Bronchial epithelial cell (primary cell): ENCODE measurements around the gene SLC7A6. TPM values are rescaled to one million over a fixed set of nuclear protein-coding genes. Genes with fewer than 3 reads are reported as not detected.
A peak's percentile ranks its signal among the peaks of the same experiment; 100 is the strongest.

Source experiments
- DNase-seq: peaks from one replicate; pipeline ENCODE4 v3.0.0-alpha.2; 2010; ENCODE audit warnings: low read depth
- FAIRE-seq: peaks from 2 replicates; lab custom pipeline; 2011; peaks lifted over from hg19 to GRCh38; lab: Jason Lieb, UNC
- H3K27me3 ChIP-seq: 2 replicates; pipeline ENCODE4 v1.5.1; 2011; ENCODE audit warnings: low read length; ENCODE audit not compliant: control insufficient read depth, insufficient read depth
- H3K36me3 ChIP-seq: 2 replicates; pipeline ENCODE4 v1.5.1; 2011; ENCODE audit warnings: low read length; ENCODE audit not compliant: control insufficient read depth, insufficient read depth
- H3K4me3 ChIP-seq: 2 replicates; pipeline ENCODE4 v1.5.1; 2011; ENCODE audit warnings: mild to moderate bottlenecking, low read depth, low read length, control low read depth
- CTCF ChIP-seq: IDR thresholded peaks from 2 replicates; pipeline ENCODE4 v1.5.1; 2011; ENCODE audit warnings: mild to moderate bottlenecking, moderate library complexity, low read length, control low read depth, inconsistent platforms; ENCODE audit not compliant: insufficient read depth, severe bottlenecking
- total RNA-seq: library from RNA; depleted of rRNA; stranded (reverse); fragments of >200 nt; gene quantifications from 2 replicates; pipeline ENCODE4 v1.2.1, GENCODE V29; 2014

The SLC7A6 gene
- total RNA-seq, 1 donor from 2014 or later: 19.7 TPM

- peaks cover 6% of the 10 kb centered on the region for H3K36me3 ChIP-seq
- no peak for TF ChIP-seq CTCF
- no peaks in the 10 kb centered on the region for H3K27me3 ChIP-seq
- DNase-seq (no peak), FAIRE-seq (no peak)
- H3K4me3 ChIP-seq: no peak overlapping the region
Observed at GRCh38 chr16:68270353-68270752, 6.0 kb downstream of the SLC7A6 start.

DNA sequence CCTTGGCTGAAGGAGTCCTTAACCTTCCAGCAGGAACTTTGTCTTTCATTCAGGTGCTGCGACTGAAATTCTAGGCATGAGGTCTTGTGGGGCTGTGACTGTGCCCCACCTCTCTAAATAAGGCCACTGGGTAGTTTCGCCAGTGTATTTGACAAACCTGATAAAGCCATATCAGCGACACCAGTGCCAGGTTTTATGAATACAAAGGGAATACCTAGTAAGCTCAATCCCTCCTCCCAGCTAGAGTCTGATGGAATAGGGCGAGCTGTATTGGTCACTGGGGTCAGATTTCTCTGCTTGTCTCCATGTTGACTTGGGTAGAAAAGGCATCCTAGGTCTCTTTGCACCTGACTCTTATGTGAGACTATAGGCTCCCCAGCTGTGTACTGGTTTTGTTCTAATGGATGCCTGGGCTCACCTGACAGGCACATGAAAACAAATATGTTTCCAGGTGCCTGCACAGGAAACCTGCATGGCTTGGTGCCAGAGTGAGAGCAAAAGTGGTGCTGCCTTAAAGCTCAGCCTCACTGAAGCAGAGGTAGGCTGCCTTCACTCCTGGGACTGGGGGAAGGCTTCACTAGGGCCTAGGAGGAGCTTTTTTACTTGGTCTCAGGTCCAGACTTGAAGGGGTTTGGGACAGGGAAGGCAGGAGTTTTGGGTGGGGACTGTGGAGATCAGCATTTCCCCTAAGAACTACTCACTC is 8.3 kb downstream of the SLC7A6 start:
- no peak for FAIRE-seq
- DNase-seq: peak; percentile 36
- no peaks in the 10 kb centered on the region for H3K27me3 ChIP-seq
- TF ChIP-seq CTCF: no peak
- H3K4me3 ChIP-seq: no peak overlapping the region
- peaks cover 6% of the 10 kb centered on the region for H3K36me3 ChIP-seq

GRCh38 chr16:68273459-68273858 is 9.1 kb downstream of the SLC7A6 start:
- no peak for TF ChIP-seq CTCF
- FAIRE-seq (no peak), DNase-seq (peak; percentile 29)
- Histone ChIP-seq H3K36me3 (peaks cover 4% of the 10 kb centered on the region), H3K4me3 (no peak overlapping the region), H3K27me3 (no peaks in the 10 kb centered on the region)

DNA sequence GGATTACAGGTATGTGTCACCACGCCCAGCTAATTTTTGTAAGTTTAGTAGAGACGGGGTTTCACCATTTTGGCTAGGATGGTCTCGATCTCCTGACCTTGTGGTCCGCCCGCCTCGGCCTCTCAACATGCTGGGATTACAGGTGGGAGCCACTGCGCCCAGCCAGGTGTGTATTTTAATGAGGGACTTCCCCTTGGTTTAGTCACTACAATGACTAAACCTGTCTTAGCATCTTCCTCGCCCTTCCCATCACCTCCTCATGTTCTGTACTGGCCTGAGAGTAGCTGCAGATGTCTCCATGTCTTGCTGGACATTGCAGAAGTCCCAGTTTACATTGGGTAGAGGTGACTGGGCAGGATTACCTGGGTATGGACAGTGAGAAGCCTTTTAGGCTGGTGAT is 9.6 kb downstream of the SLC7A6 start:
- peaks cover 4% of the 10 kb centered on the region for H3K36me3 ChIP-seq
- FAIRE-seq (no peak), DNase-seq (peak; percentile 59)
- no peak for TF ChIP-seq CTCF
- no peak overlapping the region for H3K4me3 ChIP-seq
- no peaks in the 10 kb centered on the region for H3K27me3 ChIP-seq

GRCh38 chr16:68274441-68274840 is 10.1 kb downstream of the SLC7A6 start:
- TF ChIP-seq CTCF: no peak
- Histone ChIP-seq H3K27me3 (no peaks in the 10 kb centered on the region), H3K36me3 (peaks cover 4% of the 10 kb centered on the region), H3K4me3 (no peak overlapping the region)
- FAIRE-seq (no peak), DNase-seq (no peak)
